ENCODE data around the gene RECK. TPM values are rescaled to one million over a fixed set of nuclear protein-coding genes. Genes with fewer than 3 reads are reported as not detected.

RECK gene
- total and polyA plus RNA-seq, 8 donors, result 0.95 to 4.6 (median 1.7) TPM

DNA sequence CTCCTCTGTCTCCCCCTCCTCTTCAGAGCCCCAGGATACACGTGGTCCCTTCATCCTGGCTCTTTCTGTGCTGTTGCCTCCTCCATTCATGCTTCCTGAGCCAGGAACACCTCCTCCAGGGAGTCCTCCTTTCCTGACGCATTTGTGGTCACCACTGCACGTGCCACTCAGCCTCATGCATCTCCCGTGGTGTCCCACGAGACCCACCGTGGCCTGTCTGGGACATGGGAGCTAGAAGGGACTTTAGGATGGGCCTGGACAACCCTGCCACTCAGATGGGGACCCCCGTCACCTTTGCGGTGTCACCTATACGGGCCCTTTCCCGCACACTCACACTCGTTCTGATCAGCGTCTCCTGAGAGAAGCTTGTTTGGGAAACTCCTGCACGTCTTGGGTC is 106.5 kb downstream of the RECK start:
- Histone ChIP-seq H3K9me3 (no peaks in the 10 kb centered on the region), H3K27me3 (no peaks in the 10 kb centered on the region), H3K36me3 (no peaks in the 10 kb centered on the region), H3K4me3 (no peak overlapping the region), H3K27ac (peak overlapping the region in 2 of 4 donors; percentile 48), H3K4me1 (no peaks in the 10 kb centered on the region)
- intact Hi-C loops (cut with DNase I), result no loop called here
- 73 to 82% methylated on average over 13 of the region's 13 CpGs for WGBS, 2 donors
- TF ChIP-seq, protein P1, sequence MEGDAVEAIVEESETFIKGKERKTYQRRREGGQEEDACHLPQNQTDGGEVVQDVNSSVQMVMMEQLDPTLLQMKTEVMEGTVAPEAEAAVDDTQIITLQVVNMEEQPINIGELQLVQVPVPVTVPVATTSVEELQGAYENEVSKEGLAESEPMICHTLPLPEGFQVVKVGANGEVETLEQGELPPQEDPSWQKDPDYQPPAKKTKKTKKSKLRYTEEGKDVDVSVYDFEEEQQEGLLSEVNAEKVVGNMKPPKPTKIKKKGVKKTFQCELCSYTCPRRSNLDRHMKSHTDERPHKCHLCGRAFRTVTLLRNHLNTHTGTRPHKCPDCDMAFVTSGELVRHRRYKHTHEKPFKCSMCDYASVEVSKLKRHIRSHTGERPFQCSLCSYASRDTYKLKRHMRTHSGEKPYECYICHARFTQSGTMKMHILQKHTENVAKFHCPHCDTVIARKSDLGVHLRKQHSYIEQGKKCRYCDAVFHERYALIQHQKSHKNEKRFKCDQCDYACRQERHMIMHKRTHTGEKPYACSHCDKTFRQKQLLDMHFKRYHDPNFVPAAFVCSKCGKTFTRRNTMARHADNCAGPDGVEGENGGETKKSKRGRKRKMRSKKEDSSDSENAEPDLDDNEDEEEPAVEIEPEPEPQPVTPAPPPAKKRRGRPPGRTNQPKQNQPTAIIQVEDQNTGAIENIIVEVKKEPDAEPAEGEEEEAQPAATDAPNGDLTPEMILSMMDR (IDR thresholded peaks at IDR 0.05), result no peak
- DNase-seq (no peak), ATAC-seq (no peak), FAIRE-seq (no peak)

DNA sequence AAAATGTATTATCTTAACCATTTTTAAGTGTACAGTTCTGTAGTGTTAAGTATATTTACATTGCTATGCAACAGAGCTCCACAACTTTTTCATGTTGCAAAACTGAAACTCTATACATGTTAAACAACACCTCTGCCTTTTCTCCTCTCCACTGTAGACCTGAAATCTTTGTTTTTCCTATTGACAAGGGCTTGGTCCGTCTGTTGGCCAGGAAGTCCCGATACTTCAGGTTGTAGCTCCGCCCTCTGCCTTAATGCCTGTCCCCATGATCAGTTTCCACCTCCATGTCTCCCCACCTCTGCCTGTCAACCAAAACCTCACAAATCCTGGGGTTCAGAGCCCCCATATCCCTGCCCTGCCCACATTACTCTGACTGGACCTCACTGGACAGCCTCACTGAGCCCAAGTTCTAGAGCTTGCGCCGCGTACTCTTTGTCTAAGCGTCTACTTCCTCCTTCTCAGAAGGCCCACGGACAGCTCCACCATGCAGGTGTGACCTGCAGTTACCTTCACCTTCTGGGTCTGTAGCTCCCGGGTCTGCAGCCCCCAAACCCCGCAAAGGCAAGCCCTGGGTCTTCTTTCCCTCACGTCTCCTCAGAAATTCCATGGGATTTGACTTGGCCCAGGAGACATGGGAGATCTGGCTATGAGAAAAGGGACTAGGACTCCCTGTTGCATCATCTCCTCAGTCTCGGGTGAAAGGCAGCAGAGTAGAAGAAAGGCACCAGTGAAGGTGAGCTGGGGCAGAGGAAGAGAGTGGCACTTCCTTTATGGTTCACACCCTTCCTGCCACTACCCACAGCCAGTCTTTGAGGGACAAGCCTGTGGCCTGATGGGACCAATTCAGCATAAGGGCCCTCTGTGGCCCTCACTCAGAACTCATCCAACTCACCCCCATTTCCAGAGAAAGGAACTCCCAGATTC is 107.9 kb downstream of the RECK start:
- Histone ChIP-seq H3K9me3 (no peaks in the 10 kb centered on the region), H3K27ac (no peak overlapping the region), H3K4me1 (no peaks in the 10 kb centered on the region), H3K27me3 (no peaks in the 10 kb centered on the region), H3K4me3 (no peak overlapping the region), H3K36me3 (no peaks in the 10 kb centered on the region)
- FAIRE-seq, result no peak
- ATAC-seq, result no peak
- WGBS, 2 donors, result 80 to 88% methylated on average over 12 of the region's 12 CpGs
- peak in 1 of 6 donors; percentile 19 for DNase-seq
- TF ChIP-seq, protein P1 (IDR thresholded peaks at IDR 0.05), result no peak
- intact Hi-C loops (cut with DNase I), result no loop called here

DNA sequence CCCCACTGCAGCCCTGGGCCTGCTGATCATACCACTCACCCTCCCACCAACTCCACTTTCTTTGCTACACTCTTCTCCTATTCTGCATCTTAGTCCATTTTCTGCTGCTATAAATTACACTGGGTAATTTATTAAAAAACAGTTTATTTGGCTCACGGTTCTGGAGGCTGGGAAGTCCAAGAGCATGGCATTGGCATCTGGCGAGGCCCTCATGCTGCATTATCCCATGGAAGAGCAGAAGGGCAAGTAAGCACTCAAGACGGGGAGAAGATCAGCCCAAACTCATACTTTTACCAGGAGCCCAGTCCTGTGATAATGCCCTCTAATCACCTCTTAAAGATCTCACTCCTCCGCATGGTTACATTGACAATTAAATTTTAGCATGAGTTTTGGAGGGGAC is 109.3 kb downstream of the RECK start:
- no peak for FAIRE-seq
- Histone ChIP-seq H3K27ac (no peak overlapping the region), H3K9me3 (no peaks in the 10 kb centered on the region), H3K4me3 (no peak overlapping the region), H3K27me3 (no peaks in the 10 kb centered on the region), H3K4me1 (no peaks in the 10 kb centered on the region), H3K36me3 (no peaks in the 10 kb centered on the region)
- TF ChIP-seq, protein P1 (IDR thresholded peaks at IDR 0.05), result no peak
- ATAC-seq, result no peak
- DNase-seq, result no peak
- intact Hi-C loops (cut with DNase I), result no loop called here
- WGBS, 2 donors, result 84 to 93% methylated on average over 4 of the region's 4 CpGs

DNA sequence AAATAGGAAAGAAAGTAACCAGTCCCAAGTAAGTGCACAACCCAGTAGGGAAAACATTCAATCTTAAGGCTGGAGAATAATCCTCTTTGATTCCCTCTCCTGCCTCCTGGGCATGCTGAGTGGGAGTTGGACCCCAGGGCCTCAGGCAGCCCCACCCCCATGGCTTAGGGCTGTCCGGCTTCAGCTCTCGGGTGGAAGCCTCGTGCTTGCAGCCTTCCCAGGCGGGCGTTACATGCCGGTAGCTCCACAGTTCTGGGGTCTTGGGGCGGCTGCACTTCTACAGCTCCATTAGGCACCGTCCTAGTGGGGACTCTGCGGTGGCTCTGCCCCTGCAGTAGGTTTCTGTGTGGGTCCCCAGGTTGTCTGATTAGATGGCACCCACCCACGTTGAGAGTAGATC is 109.9 kb downstream of the RECK start:
- no peak for DNase-seq
- Histone ChIP-seq H3K27ac (no peak overlapping the region), H3K4me3 (no peak overlapping the region), H3K36me3 (no peaks in the 10 kb centered on the region), H3K9me3 (no peaks in the 10 kb centered on the region), H3K4me1 (no peaks in the 10 kb centered on the region), H3K27me3 (no peaks in the 10 kb centered on the region)
- no peak for ATAC-seq
- TF ChIP-seq, protein P1 (IDR thresholded peaks at IDR 0.05), result no peak
- intact Hi-C loops (cut with DNase I), result no loop called here
- FAIRE-seq, result no peak
- WGBS, 2 donors, result 89 to 93% methylated on average over 10 of the region's 10 CpGs
